Activated CD4-positive, alpha-beta T cell treated with anti-CD3 and anti-CD28 coated beads for 4 hours (primary cell): Measurements from ENCODE around the gene PLCD1.
"Not testable (repeated sequence)": the region's sequence is repeated elsewhere in the genome, so short reads cannot be mapped to it uniquely, and the experiment has no call there.

Experiments
- DNase-seq, 2 donors: peaks; one replicate each; pipeline ENCODE4 v3.0.0-alpha.2; 2020

The PLCD1 gene

DNA sequence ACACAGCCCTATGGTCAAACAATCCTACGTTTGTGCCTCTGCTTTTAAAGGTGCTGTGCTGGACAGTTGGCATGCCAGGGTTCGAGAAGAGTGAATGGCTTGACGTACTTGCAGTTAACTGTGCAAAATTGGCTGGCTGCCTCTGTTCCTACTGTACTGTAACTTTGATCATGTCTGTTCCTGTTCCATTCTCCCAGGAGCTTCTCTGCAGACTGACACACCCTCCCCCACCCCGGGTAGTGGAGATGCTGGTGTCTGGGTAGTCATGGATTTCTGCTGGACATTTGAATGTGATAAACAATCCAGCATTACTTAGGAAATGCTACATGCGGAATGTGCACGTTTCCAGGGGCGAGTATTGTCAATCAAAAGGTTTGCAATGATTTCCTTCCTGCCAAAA lies 45.4 kb downstream of the PLCD1 start:
- DNase-seq: no peak

DNA sequence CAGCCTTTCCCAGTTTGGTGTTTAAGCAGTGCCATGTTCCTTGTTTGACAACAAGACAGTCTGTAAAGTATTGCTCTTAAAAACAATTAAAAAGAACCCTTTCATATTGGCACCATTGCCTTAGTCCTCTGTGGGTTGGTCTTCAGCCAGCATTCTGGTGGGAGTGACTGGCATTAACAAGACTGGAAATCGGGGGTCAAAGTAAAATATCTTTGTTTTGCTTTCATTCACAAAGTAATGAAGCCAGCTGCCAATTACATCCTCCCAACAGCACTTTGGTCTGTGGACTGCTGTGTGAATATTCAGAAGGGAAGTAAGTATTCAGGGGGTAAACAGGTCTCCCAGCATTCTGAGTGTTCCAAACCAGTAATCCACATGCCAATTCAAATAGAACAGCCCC lies 47.1 kb downstream of the PLCD1 start:
- no peak for DNase-seq

DNA sequence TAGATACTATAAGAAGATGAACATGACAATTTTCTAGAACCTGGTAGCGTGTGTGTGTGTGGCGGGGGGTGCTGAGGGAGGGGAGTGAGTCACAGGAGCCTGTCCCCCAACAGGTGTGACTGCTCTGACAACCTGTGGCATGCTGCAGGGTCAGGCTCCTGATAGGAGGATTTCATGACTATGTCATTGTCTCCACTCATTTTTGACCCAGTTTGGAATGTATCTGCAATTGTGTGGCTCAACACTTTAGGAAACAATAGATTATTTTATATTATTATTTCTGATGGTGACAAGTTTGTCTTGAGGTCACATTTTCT lies 48.1 kb downstream of the PLCD1 start:
- DNase-seq: no peak

DNA sequence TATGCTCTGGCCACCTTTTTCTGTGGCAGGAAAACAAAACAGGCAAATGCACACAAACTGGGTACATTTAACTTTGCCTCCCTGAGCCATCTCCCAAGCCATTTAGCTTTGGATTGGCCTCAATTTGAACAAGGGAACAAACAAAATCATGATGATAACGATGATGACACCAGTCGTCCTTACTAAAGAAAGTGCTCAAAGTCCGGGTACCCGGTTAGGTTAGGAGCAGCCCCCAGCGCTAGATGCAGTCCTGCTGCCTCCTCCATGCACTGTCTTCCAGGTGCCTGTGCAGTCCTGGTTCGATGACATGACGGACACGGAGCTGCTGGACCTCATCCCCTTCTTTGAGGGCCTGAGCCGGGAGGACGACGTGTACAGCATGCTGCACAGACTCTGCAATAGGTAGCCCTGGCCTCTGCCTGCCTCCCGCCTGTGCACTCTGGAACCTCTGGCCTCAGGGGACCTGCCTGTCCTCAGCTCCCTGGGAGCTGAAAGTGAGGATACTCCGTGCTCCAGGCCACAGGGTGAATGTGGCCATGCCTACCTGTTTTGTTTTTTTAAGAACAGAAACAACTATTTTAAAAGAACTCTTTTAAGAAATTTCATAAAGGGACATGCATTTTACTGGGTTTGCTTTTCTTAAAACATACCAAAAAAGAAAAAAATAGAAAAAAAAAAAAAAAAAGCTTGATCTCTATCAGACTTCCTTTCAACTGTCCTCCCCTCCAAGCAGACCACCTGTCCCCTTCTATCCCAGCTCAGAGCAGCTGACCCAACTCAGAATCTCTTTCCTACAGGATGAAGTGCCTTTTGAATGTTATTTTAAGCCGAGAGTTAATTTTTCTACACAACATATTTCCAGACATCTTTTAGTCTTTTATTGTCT lies 48.7 kb downstream of the PLCD1 start:
- no peak for DNase-seq

DNA sequence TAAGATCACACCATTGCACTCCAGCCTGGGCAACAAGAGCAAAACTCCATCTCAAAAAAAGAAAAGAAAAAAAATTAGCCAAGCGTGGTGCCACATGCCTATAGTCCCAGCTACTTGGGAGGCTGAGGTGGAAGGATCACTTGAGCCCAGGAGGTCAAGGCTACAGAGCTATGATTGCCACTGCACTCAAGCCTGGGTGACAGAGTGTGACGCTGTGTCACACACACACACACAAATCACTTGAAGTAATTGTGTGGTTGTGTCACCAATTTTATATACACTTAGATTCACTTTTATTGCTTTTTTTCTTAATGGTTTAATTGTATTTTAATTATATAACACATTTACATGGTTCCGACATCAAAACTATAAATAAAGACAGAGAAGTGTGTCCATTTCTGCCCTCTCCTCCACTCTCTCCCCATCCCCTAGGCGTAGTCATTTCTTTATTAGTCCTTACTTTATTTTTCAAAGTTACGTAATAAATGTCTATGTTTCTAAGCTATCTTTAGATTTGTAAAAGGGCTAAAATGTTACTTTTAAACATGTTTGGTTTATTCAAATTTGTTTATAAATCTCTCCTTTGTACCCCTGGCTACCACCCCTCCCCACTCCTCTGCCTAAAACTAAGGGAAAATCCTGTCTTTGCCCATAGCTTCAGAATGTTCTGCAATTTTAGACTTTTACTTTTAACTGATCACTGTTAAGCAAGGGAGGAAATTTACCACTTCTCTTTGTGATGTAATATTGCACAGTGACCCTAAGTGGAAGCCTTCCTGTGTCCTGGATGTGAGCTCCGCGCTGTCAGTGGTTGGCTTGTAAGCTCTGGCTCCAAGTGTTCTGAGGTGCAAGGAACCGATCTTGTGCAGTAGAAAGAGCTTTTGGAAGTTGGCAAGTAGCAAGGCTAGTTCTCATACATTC lies 49.6 kb downstream of the PLCD1 start:
- no peak for DNase-seq

DNA sequence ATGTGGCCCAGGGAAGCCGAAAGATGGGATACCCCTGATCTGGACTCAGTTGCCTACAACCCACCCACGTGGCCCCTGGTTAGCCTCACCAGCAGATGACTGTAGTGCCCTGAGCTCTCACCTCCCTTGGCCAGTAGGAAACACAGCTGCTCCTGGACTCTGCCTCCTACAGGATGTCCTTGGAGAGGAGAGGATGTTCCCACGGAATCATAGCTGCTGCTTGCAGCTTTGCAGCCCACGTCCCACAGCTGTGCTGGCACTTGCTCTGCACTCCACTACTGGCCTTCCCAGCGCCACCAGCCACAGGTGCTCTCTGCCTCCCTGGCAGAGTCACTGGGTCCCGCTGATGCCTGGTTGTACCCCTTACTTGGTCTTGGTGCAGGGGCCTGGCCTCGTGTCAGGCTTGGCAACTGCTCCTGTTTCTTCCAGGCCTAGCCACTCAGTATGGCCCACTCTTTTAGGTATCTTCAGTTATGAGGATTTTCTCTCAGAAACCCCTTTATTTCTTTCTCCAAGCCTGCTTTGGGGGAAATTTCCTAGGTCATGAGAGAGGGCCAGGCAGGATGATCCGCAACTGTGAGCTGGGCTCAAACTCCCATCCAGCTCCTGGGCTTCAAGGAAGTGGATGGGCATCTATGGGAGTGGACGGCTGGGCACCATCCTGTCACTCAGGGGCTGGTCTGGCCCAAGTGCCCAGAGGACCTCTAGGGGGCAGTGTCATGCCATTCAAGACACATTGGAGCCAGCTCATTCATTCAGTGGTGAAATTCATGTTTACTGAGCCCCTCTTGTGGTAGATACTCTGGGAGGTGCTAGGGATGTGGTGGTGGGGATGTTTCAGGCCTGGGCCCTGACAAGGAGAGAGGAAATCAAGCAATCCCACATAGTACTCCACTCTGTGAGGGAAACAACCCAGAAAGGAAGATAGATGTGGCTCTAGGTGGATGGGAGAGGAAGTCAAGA lies 55.0 kb downstream of the PLCD1 start:
- peak; percentile 64 to 76 for DNase-seq

DNA sequence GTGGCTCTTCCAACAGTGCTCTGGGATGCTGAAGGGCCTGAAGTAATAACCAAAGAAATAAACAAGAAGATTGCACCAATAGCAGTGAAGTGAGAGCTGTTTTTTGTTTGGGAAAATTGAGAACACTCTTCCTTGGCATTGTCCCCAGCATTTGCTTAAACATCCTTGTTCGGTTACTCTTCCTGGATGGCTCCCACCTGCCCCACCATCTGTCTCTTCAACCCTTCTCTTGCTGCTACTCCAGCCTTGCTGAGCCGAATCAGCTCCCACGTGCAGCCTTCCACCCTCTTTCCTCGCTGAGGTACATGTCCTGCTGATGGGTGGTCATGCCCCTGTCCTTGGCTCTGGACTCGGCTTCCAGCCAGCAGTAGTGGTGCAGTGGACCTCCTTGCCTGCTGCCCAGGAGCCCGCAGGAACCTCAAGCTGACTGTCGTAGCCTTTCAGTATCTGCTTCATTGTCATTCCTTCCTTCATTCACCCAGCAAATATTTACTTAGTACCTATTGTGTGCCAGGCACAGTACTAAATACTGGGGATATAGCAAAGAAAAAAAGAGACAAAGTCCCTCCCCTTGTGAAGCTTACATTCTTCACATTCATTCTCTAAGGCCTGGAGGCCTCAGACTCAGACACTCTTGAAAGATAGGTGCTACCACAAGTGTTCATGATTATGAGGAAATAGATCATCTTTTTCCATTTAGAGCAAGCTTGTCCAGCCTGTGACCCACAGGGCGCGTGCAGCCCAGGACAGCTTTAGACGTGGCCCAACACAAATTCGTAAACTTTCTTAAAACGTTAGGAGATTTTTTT lies 56.0 kb downstream of the PLCD1 start:
- no peak for DNase-seq

DNA sequence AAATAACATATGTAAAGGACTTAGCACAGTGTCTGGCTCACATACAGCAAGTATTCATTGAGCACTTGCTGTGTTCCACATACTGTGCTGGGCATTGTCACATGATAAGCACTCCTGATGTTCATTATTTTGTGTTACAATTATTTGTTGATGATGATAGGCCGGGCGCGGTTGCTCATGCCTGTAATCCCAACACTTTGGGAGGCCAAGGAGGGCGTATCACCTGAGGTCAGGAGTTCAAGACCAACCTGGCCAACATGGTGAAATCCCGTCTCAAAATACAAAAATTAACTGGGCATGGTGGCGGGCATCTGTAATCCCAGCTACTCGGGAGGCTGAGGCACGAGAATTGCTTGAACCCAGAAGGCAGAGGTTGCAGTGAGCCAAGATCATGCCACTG lies 57.4 kb downstream of the PLCD1 start:
- not testable (repeated sequence) for DNase-seq

DNA sequence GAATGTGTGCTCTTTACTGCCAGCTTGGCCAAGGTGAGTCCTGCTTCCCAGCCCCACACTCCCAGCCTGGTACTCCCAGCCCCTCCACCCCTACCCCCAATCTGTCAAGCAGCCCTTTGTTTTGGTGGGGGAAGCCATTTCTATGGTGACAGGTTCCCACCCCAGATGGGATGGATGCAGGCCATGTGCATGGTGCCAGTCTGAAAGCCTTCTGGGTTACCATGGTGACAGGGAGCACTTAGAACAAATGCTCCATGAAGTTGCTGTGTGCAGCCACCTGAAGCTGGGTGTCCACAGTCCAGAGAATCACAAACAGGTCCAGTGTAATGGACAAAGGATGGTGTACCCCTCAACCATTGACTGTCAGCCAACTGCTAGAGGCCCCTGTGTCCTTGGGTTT lies 58.0 kb downstream of the PLCD1 start:
- DNase-seq: no peak

DNA sequence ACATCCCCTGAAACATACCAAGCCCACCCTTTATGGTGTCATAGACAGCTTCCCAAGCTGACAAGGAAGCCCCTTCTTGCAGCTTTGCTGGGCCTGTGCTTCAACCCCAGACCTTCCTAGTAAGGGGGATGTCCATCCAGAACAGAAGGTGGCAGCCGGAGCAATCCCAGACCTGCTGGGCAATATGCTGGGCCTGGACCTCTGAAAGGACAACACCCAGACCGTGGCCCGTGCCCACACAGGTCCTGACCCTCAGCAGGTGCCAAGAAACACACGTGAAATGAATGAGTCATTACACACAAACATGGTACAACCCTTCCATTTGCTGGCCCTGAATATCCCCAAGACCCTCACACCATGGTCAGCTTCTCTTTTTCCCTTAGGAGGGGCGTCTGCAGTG lies 58.6 kb downstream of the PLCD1 start:
- DNase-seq: no peak

DNA sequence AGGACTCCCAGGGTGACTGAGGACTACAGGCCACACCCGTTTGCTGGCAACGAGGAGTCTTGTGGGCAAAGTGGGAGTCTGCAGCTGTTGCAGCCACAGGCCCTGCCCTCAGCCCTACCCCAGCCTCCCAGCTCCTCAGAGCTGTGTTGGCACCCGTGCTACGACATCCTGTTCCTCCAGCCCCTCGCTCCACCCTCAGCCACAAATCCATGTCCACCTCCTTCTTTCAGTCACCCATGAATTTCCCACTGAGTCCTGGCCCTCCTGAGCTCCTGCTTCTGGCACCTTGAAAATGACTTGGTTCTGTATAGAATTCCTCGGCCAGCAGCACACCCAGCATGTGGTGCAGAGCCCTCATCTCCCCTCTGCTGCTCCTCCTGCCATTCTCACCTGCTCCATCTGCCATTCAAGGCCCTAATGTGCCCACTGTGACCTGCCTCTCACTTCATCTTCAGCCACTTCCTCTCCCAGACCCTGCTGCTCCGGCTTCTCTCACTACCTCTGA lies 59.8 kb downstream of the PLCD1 start:
- no peak for DNase-seq

DNA sequence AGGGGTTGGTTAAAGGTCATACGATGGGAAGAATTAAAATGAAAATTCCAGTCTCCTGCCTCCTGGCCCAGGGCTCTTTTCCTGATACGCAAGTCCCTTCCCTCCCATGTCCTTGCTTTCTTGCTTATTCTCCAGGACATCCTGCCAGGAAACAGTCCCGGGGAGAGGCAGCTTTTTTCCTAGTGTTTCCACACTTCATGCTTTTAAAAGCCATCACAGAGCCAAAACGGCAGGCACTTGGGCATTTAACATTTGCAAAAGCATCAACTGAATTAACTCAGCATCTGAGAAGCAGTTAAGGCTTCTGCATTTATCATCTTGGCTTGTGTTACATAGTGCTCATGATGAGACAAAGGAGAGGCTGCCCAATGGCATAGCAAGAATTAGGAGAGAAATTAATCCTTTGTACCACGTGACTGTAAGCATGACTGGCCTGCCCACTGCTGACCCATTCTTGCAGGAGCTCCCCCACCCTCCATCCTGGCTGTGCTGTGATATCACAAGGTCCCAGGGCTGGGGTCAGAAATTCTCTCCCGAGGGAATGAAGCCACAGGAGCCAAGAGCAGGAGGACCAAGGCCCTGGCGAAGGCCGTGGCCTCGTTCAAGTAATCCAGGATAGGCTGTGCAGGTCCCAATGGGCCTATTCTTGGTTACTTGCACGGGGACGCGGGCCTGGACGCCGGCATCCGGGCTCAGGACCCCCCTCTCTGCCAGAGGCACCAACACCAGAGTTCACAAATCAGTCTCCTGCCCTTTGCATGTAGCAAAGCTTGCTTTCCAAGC lies 60.4 kb downstream of the PLCD1 start:
- no peak for DNase-seq

DNA sequence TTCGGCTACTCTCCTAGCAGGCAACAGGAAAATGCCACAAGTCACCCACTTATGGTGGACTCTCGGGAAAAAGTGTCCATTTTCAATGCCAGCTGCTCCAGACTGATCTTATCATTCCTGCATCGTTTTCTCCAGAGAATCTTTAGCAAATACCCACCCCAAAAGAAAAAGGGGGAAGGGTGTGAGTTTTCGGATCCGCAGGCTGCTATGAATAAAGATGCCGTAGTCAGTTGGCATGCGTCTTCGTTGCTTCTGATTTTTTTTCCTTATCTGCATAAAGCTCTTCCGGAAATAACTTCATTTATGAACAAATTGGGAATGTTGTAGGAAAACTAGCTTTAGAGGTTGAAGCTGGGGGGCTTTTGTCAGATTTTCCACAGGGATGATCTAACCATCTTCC lies 61.2 kb downstream of the PLCD1 start:
- no peak for DNase-seq

DNA sequence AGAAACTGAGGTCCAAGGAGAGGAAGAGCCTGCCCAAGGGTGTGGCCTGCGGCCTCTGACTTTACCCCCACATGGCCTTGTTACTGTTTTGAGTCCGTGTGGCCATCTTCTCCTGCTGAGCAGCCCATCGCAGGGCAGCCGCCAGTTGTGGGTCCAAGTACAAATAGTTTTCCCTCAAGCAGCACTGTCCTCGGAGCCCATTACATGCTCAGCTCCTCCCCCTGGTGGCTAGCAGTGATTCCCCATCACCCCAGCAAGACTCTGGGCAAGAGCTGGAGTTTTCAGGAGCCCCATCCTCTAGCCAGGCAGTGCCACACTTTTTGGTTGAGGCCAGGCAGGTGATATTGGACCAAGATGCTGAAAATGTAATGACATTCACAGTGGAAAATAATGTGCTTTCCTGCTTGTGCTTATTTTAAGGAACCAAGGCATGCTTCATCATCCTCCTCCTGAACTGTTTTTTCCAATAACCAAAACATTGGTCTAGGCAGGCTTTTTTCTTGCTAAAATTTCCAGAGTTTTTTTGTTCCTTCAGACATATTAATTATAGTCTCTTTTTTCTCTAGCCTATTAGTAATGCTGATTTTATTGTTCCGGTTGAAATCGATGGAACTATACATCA lies 62.1 kb downstream of the PLCD1 start:
- peak; percentile 47 to 56 for DNase-seq

DNA sequence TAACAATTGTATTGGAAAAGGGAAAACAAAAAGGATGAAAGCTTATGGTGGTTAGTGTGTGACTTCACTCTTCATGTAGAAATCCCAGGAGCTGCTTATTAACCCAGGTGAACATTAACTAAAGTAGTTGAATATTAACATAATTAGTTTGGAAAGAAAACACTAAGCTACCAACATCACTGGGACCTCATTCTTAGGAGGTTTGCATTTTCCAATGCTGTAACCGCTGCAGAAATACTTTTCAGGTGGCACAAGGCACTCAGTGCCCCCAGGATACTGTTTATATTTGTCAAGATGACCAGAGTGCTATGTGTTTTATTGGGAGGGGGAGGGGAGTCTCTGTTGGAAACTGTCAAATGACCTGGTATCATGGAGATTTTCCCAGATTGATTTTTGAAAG lies 64.7 kb downstream of the PLCD1 start:
- DNase-seq: no peak

DNA sequence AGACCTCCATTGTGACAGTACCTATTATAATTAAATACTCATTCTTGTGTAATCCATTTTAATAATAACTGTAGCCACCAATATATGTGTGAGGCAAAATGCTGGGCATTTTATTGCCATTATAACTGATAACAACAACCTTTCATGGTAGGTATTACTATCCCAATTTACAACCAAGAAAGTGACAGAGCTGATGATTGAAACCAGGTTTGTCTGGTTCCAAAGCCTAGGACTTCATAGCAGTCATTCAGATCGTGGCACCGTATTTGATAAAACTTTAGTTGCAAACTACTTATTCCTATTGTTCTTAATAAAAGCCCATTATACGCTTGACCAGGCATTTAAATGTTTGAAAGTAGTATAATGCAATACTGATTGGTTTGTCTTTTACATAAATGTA lies 65.3 kb downstream of the PLCD1 start:
- DNase-seq: no peak

DNA sequence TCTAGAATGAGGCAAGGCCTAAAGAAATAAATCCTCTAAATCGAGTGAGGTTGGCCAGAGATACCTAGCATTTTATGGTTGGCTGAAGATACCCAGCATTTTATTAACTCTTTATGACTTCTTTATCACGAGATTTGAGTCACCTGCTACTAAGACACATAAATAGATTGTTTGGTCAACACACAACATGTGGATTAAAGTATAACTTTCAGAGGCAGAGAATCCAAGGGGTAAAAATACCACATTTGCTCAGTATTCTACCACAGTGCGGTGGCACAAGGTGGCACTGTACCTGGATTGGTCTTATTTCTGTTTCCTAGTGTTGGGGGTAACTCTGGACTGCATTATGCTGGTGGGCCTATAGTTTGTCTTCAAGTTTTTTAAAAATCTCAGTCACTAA lies 65.8 kb downstream of the PLCD1 start:
- no peak for DNase-seq

DNA sequence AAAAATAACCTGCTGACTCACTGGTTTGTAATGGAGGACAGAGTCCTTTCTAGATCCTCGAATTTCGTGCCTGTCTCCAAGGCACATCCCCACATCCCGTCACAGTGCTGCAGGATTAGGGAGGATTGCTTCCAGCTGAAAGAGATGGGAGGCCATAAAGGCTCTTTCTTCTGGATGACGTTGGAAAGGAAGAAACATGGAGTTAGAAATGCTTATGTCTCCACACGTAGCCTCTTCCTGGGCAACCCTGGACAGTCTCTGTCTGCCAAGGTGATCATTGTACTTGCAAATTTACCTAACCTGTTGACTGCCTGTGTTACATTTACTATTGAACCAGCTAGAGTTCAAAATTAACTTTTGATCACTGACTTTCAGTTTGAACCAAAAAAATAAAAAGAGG lies 66.4 kb downstream of the PLCD1 start:
- DNase-seq: no peak

DNA sequence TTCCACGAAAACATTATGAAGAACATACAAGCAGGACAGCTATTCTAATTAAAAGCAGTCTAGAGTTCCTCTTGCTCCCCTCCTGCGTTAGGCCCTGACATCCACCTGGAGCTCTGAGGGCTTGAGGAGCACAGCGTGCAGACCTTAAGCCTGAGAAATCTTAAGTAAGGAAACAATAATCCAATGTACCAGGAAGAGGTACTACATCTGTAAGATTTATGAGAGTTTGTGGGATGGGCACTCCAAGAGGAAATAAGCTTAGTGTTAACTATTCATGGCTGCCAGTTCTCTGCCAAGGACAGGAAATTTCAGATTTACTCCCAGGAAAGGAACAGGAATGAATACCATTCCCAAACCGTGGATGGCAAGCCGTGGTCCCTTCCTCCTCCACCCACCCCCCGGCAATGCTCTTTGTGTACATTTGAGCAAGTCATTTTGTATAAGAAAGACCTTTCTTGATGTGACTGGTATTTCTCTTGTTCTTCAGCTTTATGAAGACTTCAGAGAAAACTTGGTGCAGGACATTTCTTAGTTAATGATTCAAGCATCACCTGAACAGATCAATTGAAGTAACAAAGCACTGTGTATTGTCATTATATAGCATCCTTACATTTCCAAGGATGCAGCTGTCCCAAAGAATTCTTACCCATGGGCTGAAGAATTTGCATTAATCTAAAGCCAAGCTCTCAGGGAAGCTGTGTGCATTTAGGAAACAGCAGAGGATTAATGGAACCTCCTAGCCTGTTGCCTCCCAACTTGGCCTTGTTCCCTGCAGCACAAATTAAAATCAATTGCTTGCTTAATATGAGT lies 67.6 kb downstream of the PLCD1 start:
- DNase-seq: no peak

DNA sequence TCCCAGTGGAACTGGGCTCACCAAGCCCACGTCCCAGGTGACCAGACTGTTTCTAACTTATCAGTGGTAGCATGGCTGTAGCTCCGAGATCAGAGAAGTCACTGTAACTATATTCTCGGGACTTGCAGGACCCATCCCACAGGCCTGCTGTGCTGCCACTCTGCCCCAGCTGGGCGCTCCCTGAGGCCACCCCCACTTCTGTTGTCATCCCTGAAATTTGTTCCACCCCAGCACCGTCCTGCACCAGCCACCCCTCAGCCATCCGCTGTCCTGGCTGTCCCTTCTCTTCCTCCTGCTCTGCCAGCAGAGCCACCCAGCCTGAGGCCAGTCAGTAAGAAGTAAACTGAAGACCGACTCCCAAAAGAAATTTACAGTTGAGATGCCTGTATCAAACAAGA lies 71.9 kb downstream of the PLCD1 start:
- no peak for DNase-seq
